Type B pancreatic cell (in vitro differentiated cells): Measurements from ENCODE around the gene LMF2. TPM values are rescaled to one million over a fixed set of nuclear protein-coding genes. Genes with fewer than 3 reads are reported as not detected.

Experiments
- DNase-seq: peaks from one replicate; pipeline ENCODE4 v3.0.0; 2021; ENCODE audit warnings: mixed read lengths; ENCODE audit not compliant: unreplicated experiment; ENCODE audit errors: extremely low spot score
- H3K27ac Mint-ChIP-seq: 2 replicates; pipeline ENCODE4 v1.8.0; 2021; ENCODE audit warnings: mild to moderate bottlenecking, mixed read lengths
- H3K27me3 Mint-ChIP-seq: 2 replicates; pipeline ENCODE4 v1.8.0; 2021; ENCODE audit warnings: mixed read lengths
- H3K36me3 Mint-ChIP-seq: 2 replicates; pipeline ENCODE4 v1.8.0; 2021; ENCODE audit warnings: mixed read lengths
- H3K4me1 Mint-ChIP-seq: one replicate; pipeline ENCODE4 v1.8.0; 2021; ENCODE audit warnings: mixed read lengths; ENCODE audit not compliant: unreplicated experiment
- H3K4me3 Mint-ChIP-seq: 2 replicates; pipeline ENCODE4 v1.8.0; 2021; ENCODE audit warnings: mild to moderate bottlenecking, mixed read lengths
- H3K9me3 Mint-ChIP-seq: 2 replicates; pipeline ENCODE4 v1.8.0; 2021; ENCODE audit warnings: mixed read lengths
- CTCF ChIP-seq: fragments of 200-600 bp; sonication (generic); conservative IDR thresholded peaks from 2 replicates; pipeline ENCODE4 v1.5.0; 2021; ENCODE audit warnings: antibody characterized with exemption, mild to moderate bottlenecking
- total RNA-seq: library from RNA; stranded (reverse); gene quantifications from 2 replicates; pipeline ENCODE4 v1.2.1, GENCODE V29; 2021; ENCODE audit warnings: low replicate concordance

Gene LMF2
- total RNA-seq, 1 donor from 2014 or later = 74.0 TPM

GRCh38 chr22:50488886-50489285 lies 18.6 kb downstream of the LMF2 start:
- DNase-seq = no peak
- peaks cover 12% of the 10 kb centered on the region for H3K27me3 Mint-ChIP-seq
- no peaks in the 10 kb centered on the region for H3K36me3 Mint-ChIP-seq
- TF ChIP-seq CTCF = no peak
- no peak overlapping the region for H3K4me3 Mint-ChIP-seq
- H3K4me1 Mint-ChIP-seq = peaks cover 9% of the 10 kb centered on the region
- no peaks in the 10 kb centered on the region for H3K9me3 Mint-ChIP-seq
- no peak overlapping the region for H3K27ac Mint-ChIP-seq

- Mint-ChIP-seq H3K4me3 (no peak overlapping the region), H3K9me3 (no peaks in the 10 kb centered on the region), H3K36me3 (no peaks in the 10 kb centered on the region), H3K27ac (no peak overlapping the region), H3K4me1 (peaks cover 9% of the 10 kb centered on the region), H3K27me3 (peaks cover 12% of the 10 kb centered on the region)
- TF ChIP-seq CTCF = no peak
- DNase-seq = no peak
These were observed 19.4 kb downstream of the LMF2 start for GRCh38 chr22:50488006-50488677.

GRCh38 chr22:50487290-50488005 lies 20.1 kb downstream of the LMF2 start:
- no peak for DNase-seq

GRCh38 chr22:50486561-50487289 lies 20.8 kb downstream of the LMF2 start, which contains the start of gene MIOX:
MIOX (plus strand) TSS chr22:50486859; CDS start chr22:50486898, 39 bp downstream.
- no peak for DNase-seq
- Mint-ChIP-seq H3K4me1 (peaks cover 9% of the 10 kb centered on the region), H3K9me3 (no peaks in the 10 kb centered on the region), H3K27ac (peak within 1 kb of the TSS; percentile 18), H3K36me3 (no peaks in the 10 kb centered on the region), H3K4me3 (peak within 1 kb of the TSS; percentile 51), H3K27me3 (peaks cover 12% of the 10 kb centered on the region)
- no peak for TF ChIP-seq CTCF

More at GRCh38 chr22:50487290-50488005, 20.1 kb downstream of the LMF2 start:
- H3K4me3 Mint-ChIP-seq = no peak overlapping the region
- H3K4me1 Mint-ChIP-seq = peaks cover 9% of the 10 kb centered on the region
- peaks cover 12% of the 10 kb centered on the region for H3K27me3 Mint-ChIP-seq
- no peak overlapping the region for H3K27ac Mint-ChIP-seq
- no peak for TF ChIP-seq CTCF
- H3K36me3 Mint-ChIP-seq = no peaks in the 10 kb centered on the region
- H3K9me3 Mint-ChIP-seq = no peaks in the 10 kb centered on the region

GRCh38 chr22:50485221-50486131 lies 22.0 kb downstream of the LMF2 start:
- no peak for TF ChIP-seq CTCF
- Mint-ChIP-seq H3K4me3 (no peak overlapping the region), H3K27ac (peak overlapping the region; percentile 18), H3K4me1 (peaks cover 5% of the 10 kb centered on the region), H3K9me3 (no peaks in the 10 kb centered on the region), H3K27me3 (peaks cover 12% of the 10 kb centered on the region), H3K36me3 (no peaks in the 10 kb centered on the region)
- DNase-seq = no peak
